Gastrocnemius medialis (tissue), 4 donors: Measurements from ENCODE around the gene PARD3B. TPM values are rescaled to one million over a fixed set of nuclear protein-coding genes. Genes with fewer than 3 reads are reported as not detected.

Experiments used
- ATAC-seq, 2 donors: fragments of 150-250 bp; one replicate each; pipeline ENCODE4 v1.9.1; 2016
- DNase-seq, 2 donors: peaks; one replicate each; pipeline ENCODE4 v3.0.0-alpha.2; 2019
- H3K27ac ChIP-seq, 4 donors: fragments of 200-600 bp; sonication (generic); 1 replicate in 1 of 4; 2 replicates in 3 of 4; pipeline ENCODE4 v1.5.1; 2016 to 2018; ENCODE audit warnings: mild to moderate bottlenecking in 2 of 4, moderate library complexity in 1 of 4
- H3K27me3 ChIP-seq, 3 donors: fragments of 200-600 bp; sonication (generic) in 2 of 3; 1 replicate in 1 of 3; 2 replicates in 2 of 3; pipeline versions ENCODE4 v1.5.1 to v1.6.0; 2016 to 2019; ENCODE audit warnings: mild to moderate bottlenecking in 1 of 3, moderate library complexity in 1 of 3
- H3K36me3 ChIP-seq, 2 donors: fragments of 200-600 bp; sonication (generic) in 1 of 2; one replicate each; pipeline ENCODE4 v1.5.1; 2017 to 2018
- H3K4me1 ChIP-seq, 2 donors: fragments of 200-600 bp; sonication (generic) in 1 of 2; one replicate each; pipeline ENCODE4 v1.5.1; 2016 to 2017; ENCODE audit warnings: mild to moderate bottlenecking in 2 of 2
- H3K4me3 ChIP-seq, 4 donors: fragments of 200-600 bp; sonication (generic) in 3 of 4; 1 replicate in 1 of 4; 2 replicates in 3 of 4; pipeline ENCODE4 v1.5.1; 2016 to 2019; ENCODE audit warnings: mild to moderate bottlenecking in 2 of 4
- H3K9me3 ChIP-seq, 3 donors: fragments of 200-600 bp; sonication (generic) in 2 of 3; 1 replicate in 1 of 3; 2 replicates in 2 of 3; pipeline ENCODE4 v1.5.1; 2016 to 2019
- POLR2A ChIP-seq, 2 donors: fragments of 450-650 bp; IDR thresholded peaks; one replicate each; pipeline ENCODE4 v1.6.1; 2017; ENCODE audit warnings: antibody characterized with exemption in 2 of 2, mild to moderate bottlenecking in 2 of 2, moderate library complexity in 2 of 2
- in situ Hi-C, 4 donors: fragments of 200-750 bp; cut with MboI; loops; one replicate each; pipeline versions ENCODE4 v1.15.0 to v1.8.0; 2017; ENCODE audit warnings: low sequenced_read_pairs in 4 of 4
- intact Hi-C: fragments of 100-400 bp; cut with DNase I; formaldehyde crosslinking; loops from one replicate; pipeline ENCODE4 v1.15.1; 2023; ENCODE audit warnings: low total_unique reads
- total RNA-seq, 4 donors: library from RNA; depleted of rRNA; stranded (reverse); fragments of >200 nt; gene quantifications; one replicate each; pipeline versions ENCODE4 v1.1.0 to v1.2.3, GENCODE V29; 2016
- TF ChIP-seq, protein P1 (sequence below), 5 experiments: fragments of 450-650 bp in 3 of 5; fragments of 200-600 bp in 2 of 5; sonication (generic) in 2 of 5; IDR thresholded peaks in 4 of 5; conservative IDR thresholded peaks in 1 of 5; 1 replicate in 4 of 5; 2 replicates in 1 of 5; pipeline ENCODE4 v1.5.1; 2016 to 2019; ENCODE audit warnings: antibody characterized with exemption in 5 of 5, mild to moderate bottlenecking in 3 of 5, moderate library complexity in 3 of 5

Gene PARD3B
- total RNA-seq, 4 donors from 2014 or later, result 2.2 to 15.5 (median 4.6) TPM

DNA sequence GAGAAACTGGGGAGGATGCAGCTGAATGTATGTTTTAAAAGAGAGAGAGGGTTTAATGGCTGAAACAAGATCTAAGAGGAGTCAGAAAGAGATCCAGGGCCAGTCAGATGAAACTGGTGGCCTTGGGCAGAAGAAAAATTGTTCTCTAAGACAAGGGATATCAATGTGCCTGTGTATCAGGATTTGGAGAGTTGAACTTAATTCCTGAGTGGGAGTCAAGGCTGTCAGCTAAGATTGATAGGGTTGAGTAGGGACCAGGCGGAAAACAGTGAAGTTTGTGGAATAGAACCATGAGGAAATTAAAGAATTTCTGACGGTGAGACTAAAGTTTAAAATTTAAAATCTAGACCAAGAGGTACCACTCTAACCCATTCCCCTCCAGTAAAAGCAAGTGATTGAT, 199.2 kb downstream of the PARD3B start:
- H3K27ac ChIP-seq, result no peak overlapping the region
- TF ChIP-seq, protein P1, sequence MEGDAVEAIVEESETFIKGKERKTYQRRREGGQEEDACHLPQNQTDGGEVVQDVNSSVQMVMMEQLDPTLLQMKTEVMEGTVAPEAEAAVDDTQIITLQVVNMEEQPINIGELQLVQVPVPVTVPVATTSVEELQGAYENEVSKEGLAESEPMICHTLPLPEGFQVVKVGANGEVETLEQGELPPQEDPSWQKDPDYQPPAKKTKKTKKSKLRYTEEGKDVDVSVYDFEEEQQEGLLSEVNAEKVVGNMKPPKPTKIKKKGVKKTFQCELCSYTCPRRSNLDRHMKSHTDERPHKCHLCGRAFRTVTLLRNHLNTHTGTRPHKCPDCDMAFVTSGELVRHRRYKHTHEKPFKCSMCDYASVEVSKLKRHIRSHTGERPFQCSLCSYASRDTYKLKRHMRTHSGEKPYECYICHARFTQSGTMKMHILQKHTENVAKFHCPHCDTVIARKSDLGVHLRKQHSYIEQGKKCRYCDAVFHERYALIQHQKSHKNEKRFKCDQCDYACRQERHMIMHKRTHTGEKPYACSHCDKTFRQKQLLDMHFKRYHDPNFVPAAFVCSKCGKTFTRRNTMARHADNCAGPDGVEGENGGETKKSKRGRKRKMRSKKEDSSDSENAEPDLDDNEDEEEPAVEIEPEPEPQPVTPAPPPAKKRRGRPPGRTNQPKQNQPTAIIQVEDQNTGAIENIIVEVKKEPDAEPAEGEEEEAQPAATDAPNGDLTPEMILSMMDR (IDR thresholded peaks at IDR 0.05 in 4 of 5, conservative IDR thresholded peaks at IDR 0.05 in 1 of 5), result no peak
- no peak for TF ChIP-seq POLR2A (IDR thresholded peaks at IDR 0.05)
- no peaks in the 10 kb centered on the region for H3K4me1 ChIP-seq
- ATAC-seq, result no peak
- H3K9me3 ChIP-seq, result no peaks in the 10 kb centered on the region
- H3K27me3 ChIP-seq, result no peaks in the 10 kb centered on the region
- no peaks in the 10 kb centered on the region for H3K36me3 ChIP-seq
- DNase-seq, result no peak
- in situ Hi-C loops, result no loop called here
- H3K4me3 ChIP-seq, result no peak overlapping the region
- intact Hi-C loops, result no loop called here

DNA sequence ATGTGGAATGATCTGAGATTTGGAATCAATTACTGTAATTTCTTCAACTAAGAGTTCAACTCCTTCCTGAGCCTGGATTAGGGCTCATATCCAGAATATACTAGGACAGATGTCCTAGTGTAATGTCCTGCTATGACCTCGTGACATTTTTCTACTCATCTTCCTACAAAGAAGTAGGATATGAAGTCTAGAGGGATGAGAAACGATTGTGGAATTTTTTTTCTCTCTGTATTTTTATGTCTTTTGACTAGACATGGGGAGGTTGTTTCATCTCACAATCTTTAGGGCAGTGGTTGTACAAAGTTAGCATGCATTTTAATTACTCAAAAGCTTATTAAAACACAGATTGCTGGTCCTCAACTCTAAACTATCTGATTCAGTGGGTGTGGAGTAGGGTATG, 203.0 kb downstream of the PARD3B start:
- intact Hi-C loops, result no loop called here
- Histone ChIP-seq H3K27ac (no peak overlapping the region), H3K36me3 (no peaks in the 10 kb centered on the region), H3K27me3 (no peaks in the 10 kb centered on the region), H3K4me1 (no peaks in the 10 kb centered on the region), H3K9me3 (no peaks in the 10 kb centered on the region), H3K4me3 (no peak overlapping the region)
- no peak for DNase-seq
- no peak for TF ChIP-seq POLR2A (IDR thresholded peaks at IDR 0.05)
- TF ChIP-seq, protein P1 (IDR thresholded peaks at IDR 0.05 in 4 of 5, conservative IDR thresholded peaks at IDR 0.05 in 1 of 5), result no peak
- in situ Hi-C loops, result no loop called here
- ATAC-seq, result no peak

DNA sequence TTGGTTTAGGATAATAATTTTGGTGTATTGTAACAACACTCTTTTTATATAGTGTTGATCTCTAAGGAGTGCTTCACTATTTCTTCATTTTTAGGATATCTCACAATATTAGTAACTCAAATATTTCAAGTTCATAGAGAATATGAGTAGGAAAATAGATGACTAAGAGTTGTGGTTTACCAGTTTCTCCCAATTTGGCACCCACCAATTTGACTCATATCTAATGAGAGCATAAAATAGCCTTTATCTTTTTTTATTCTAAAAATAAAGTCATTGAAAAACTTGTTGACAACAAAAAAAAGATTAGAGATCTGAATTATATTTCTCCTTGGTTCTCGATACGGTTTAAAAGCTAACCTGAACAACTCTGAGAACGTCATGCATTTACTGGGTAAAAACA, 204.0 kb downstream of the PARD3B start:
- Histone ChIP-seq H3K36me3 (no peaks in the 10 kb centered on the region), H3K27ac (no peak overlapping the region), H3K4me1 (no peaks in the 10 kb centered on the region), H3K9me3 (no peaks in the 10 kb centered on the region), H3K4me3 (no peak overlapping the region), H3K27me3 (no peaks in the 10 kb centered on the region)
- ATAC-seq (no peak), DNase-seq (no peak)
- no peak for TF ChIP-seq POLR2A (IDR thresholded peaks at IDR 0.05)
- TF ChIP-seq, protein P1 (IDR thresholded peaks at IDR 0.05 in 4 of 5, conservative IDR thresholded peaks at IDR 0.05 in 1 of 5), result no peak
- in situ Hi-C loops (no loop called here), intact Hi-C loops (no loop called here)

DNA sequence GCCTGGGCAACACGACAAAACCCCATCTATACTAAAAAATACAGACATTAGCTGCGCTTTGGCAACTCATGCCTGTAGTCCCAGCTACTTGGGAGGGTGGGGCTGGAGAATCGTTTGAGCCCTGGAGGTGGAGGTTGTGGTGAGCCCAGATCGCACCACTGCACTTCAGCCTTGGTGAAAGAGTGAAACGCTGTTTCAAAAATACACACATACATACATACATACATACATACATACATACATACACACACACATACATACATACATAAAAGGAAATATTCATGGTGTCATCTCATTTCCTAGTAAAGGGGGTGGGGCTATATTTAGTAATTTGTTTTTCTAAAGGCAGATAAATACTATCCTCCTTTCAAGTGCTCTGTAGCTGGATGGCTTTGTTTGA, 205.1 kb downstream of the PARD3B start:
- no peak for TF ChIP-seq POLR2A (IDR thresholded peaks at IDR 0.05)
- TF ChIP-seq, protein P1 (IDR thresholded peaks at IDR 0.05 in 4 of 5, conservative IDR thresholded peaks at IDR 0.05 in 1 of 5), result no peak
- Histone ChIP-seq H3K27me3 (no peaks in the 10 kb centered on the region), H3K27ac (no peak overlapping the region), H3K9me3 (no peaks in the 10 kb centered on the region), H3K36me3 (no peaks in the 10 kb centered on the region), H3K4me1 (no peaks in the 10 kb centered on the region), H3K4me3 (no peak overlapping the region)
- in situ Hi-C loops, result no loop called here
- intact Hi-C loops, result no loop called here
- no peak for ATAC-seq
- no peak for DNase-seq

DNA sequence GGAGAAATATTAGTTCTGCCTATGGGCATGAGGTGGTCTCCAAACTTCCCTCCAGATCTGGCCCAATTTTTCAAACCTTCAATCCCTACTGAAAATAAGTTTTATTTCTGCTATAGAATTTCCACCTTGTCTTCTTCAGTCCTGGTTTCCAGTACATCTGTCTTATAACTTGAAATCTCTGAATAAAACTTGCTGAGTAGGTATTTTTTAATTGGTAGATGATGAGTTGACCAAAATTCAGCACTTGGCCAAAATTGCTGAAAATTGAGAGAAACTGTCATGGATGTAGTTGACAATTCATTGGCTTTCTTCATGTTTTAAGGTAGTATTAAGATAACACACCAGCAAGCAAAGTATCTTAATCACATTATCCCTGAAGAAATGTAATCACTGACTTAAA, 206.2 kb downstream of the PARD3B start:
- intact Hi-C loops (no loop called here), in situ Hi-C loops (no loop called here)
- ATAC-seq (no peak), DNase-seq (no peak)
- TF ChIP-seq POLR2A (IDR thresholded peaks at IDR 0.05), result no peak
- TF ChIP-seq, protein P1 (IDR thresholded peaks at IDR 0.05 in 4 of 5, conservative IDR thresholded peaks at IDR 0.05 in 1 of 5), result no peak
- H3K4me1 ChIP-seq, result no peaks in the 10 kb centered on the region
- H3K4me3 ChIP-seq, result no peak overlapping the region
- H3K9me3 ChIP-seq, result no peaks in the 10 kb centered on the region
- no peaks in the 10 kb centered on the region for H3K27me3 ChIP-seq
- H3K27ac ChIP-seq, result no peak overlapping the region
- no peaks in the 10 kb centered on the region for H3K36me3 ChIP-seq
